ENCODE measurements around the gene LACRT. TPM values are rescaled to one million over a fixed set of nuclear protein-coding genes. Genes with fewer than 3 reads are reported as not detected.

LACRT gene
- total and polyA plus RNA-seq, 2 donors (not counting 3 experiments of a cell fraction or from before 2014, with no cell fraction given) = not detected

DNA sequence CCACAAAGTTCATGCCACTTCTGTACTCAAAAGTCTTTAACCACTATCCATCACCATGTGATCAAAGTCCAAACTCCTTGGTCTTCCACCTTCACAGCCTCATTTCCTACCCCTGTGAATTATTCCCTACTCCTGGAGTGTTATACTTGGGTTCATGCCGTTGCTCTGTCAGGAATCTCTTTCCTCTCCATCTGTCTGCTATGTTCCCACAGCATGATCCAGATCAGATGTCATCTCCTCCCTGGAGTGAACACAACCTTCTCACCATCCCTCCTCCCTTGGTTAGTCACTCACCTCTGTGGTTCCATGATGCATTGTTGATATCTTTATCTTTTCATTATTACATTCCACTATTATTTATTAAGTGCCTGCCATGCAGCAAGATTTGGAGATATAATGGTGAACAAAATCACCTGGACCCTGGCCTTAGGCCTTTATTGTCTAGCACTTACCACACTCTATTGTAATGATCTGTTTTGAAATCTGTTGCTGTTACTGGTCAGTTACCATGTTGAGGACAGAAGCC is 22.4 kb downstream of the LACRT start:
- DNase-seq (ENCODE audit: low read depth, low spot score) = no peak
- Histone ChIP-seq H4K20me1 (replicated peaks; ENCODE audit: control insufficient read depth, extremely low read depth, insufficient read depth, low read length) (no peaks in the 10 kb centered on the region), H3K4me3 (replicated peaks in 1 of 3; ENCODE audit: insufficient read depth in 1 of 3, low read depth in 1 of 3, low read length in 3 of 3) (no peak overlapping the region), H3K9me3 (replicated peaks; ENCODE audit: control insufficient read depth, insufficient read depth, low read length) (no peaks in the 10 kb centered on the region), H3K36me3 (ENCODE audit: control insufficient read depth in 2 of 2, extremely low read depth in 1 of 2, insufficient read depth in 2 of 2, low read length in 2 of 2) (no peaks in the 10 kb centered on the region), H3K9me1 (replicated peaks; ENCODE audit: control insufficient read depth, extremely low read depth, insufficient read depth, low read length) (no peaks in the 10 kb centered on the region), H3K27me3 (ENCODE audit: control insufficient read depth in 2 of 2, insufficient read depth in 2 of 2, low read length in 2 of 2) (peaks cover 0 to 4% of the 10 kb centered on the region in 2 experiments), H3K4me1 (ENCODE audit: control insufficient read depth, extremely low read depth, insufficient read depth, low read length) (no peaks in the 10 kb centered on the region), H3K4me2 (ENCODE audit: insufficient read depth, low read length) (no peak overlapping the region), H3K79me2 (ENCODE audit: control insufficient read depth, insufficient read depth, low read length) (no peaks in the 10 kb centered on the region), H3K27ac (ENCODE audit: insufficient read depth, low read depth, low read length) (no peak overlapping the region), H2AFZ (ENCODE audit: low read depth, low read length) (no peak overlapping the region), H3K9ac (replicated peaks; ENCODE audit: extremely low read depth, insufficient read depth, low read length) (no peak overlapping the region)
- ChIA-PET CTCF (interaction anchor here (1.2 kb wide), 1 partner anchor 11 kb away, joined by 4 read pairs; no protein-coding TSS in a partner anchor), POLR2A (no interaction called here)
- BruUV-seq (replicated peaks) = no TSS peak
- dilution Hi-C loops (cut with MboI; ENCODE audit: extremely low pct_ligation_motif_present, low sequenced_read_pairs) = no loop called here
- intact Hi-C loops (cut with micrococcal nuclease) = no loop called here
- TF ChIP-seq POLR2AphosphoS5 (IDR thresholded peaks at IDR 0.05; ENCODE audit: insufficient read depth, low read depth, low read length) (no peak), GATA2 (IDR thresholded peaks at IDR 0.05; ENCODE audit: insufficient read depth, insufficient read length, low read depth, low read length) (no peak), MYC (IDR thresholded peaks at IDR 0.05; ENCODE audit: low read depth, low read length) (no peak), POLR2A (IDR thresholded peaks at IDR 0.05; ENCODE audit: low read depth, low read length) (no peak), JUN (IDR thresholded peaks at IDR 0.05; ENCODE audit: borderline replicate concordance, insufficient read depth, insufficient read length, low read depth) (no peak), FOS (IDR thresholded peaks at IDR 0.05; ENCODE audit: borderline replicate concordance, insufficient read depth, low read length) (no peak), EZH2 (IDR thresholded peaks at IDR 0.05; ENCODE audit: borderline replicate concordance, low read depth, low read length, severe bottlenecking) (no peak)
- TF ChIP-seq, protein P1, sequence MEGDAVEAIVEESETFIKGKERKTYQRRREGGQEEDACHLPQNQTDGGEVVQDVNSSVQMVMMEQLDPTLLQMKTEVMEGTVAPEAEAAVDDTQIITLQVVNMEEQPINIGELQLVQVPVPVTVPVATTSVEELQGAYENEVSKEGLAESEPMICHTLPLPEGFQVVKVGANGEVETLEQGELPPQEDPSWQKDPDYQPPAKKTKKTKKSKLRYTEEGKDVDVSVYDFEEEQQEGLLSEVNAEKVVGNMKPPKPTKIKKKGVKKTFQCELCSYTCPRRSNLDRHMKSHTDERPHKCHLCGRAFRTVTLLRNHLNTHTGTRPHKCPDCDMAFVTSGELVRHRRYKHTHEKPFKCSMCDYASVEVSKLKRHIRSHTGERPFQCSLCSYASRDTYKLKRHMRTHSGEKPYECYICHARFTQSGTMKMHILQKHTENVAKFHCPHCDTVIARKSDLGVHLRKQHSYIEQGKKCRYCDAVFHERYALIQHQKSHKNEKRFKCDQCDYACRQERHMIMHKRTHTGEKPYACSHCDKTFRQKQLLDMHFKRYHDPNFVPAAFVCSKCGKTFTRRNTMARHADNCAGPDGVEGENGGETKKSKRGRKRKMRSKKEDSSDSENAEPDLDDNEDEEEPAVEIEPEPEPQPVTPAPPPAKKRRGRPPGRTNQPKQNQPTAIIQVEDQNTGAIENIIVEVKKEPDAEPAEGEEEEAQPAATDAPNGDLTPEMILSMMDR (IDR thresholded peaks at IDR 0.05; ENCODE audit: extremely low read depth in 1 of 2, insufficient read depth in 1 of 2, low read depth in 1 of 2, low read length in 2 of 2) = no peak
- TF ChIP-seq, protein P2, sequence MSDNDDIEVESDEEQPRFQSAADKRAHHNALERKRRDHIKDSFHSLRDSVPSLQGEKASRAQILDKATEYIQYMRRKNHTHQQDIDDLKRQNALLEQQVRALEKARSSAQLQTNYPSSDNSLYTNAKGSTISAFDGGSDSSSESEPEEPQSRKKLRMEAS (IDR thresholded peaks at IDR 0.05; ENCODE audit: insufficient read depth, insufficient read length) = no peak
- FAIRE-seq = no peak

Measured in endothelial cell of umbilical vein (primary cell).